Stimulated activated CD4-positive, alpha-beta T cell treated with anti-CD3 and anti-CD28 coated beads, Interleukin-1b, Interleukin-23, amount 100 ng/mL, for 1 hour (primary cell): Measurements from ENCODE around the gene SDC3.
"Not testable (repeated sequence)": the region's sequence is repeated elsewhere in the genome, so short reads cannot be mapped to it uniquely, and the experiment has no call there.

Source experiments
- DNase-seq, 2 donors: peaks; one replicate each; pipeline ENCODE4 v3.0.0-alpha.2; 2020; ENCODE audit warnings: low read depth in 2 of 2

Gene SDC3

GRCh38 chr1:30908696-30909364 is at the start of gene SDC3:
Gene SDC3 (minus strand): TSS chr1:30908758. CDS start chr1:30908586, 172 bp downstream.
- no peak for DNase-seq

GRCh38 chr1:30957560-30958222 is 49.1 kb upstream of the SDC3 start:
- no peak for DNase-seq

- DNase-seq, result no peak
These were observed 47.0 kb upstream of the SDC3 start for GRCh38 chr1:30955448-30956015.

- DNase-seq, result no peak
These were observed 45.1 kb upstream of the SDC3 start for GRCh38 chr1:30953685-30954084.

- no peak for DNase-seq
These were observed 43.5 kb upstream of the SDC3 start for GRCh38 chr1:30952098-30952497.

- DNase-seq, result no peak
These were observed 42.1 kb upstream of the SDC3 start for GRCh38 chr1:30950700-30951099.

- DNase-seq, result no peak
These were observed 41.5 kb upstream of the SDC3 start for GRCh38 chr1:30950053-30950452.

- not testable (repeated sequence) for DNase-seq
These were observed 40.9 kb upstream of the SDC3 start for GRCh38 chr1:30949487-30949838.

- not testable (repeated sequence) for DNase-seq
These were observed 40.4 kb upstream of the SDC3 start for GRCh38 chr1:30948813-30949486.

- DNase-seq, result no peak
These were observed 39.7 kb upstream of the SDC3 start for GRCh38 chr1:30948278-30948677.

- no peak for DNase-seq
These were observed 38.7 kb upstream of the SDC3 start for GRCh38 chr1:30947212-30947611.

- no peak for DNase-seq
These were observed 33.9 kb upstream of the SDC3 start for GRCh38 chr1:30942326-30942963.

- DNase-seq, result no peak
These were observed 32.0 kb upstream of the SDC3 start for GRCh38 chr1:30940541-30940940.

- DNase-seq, result no peak
These were observed 28.1 kb upstream of the SDC3 start for GRCh38 chr1:30936541-30937171.

- DNase-seq, result not testable (repeated sequence)
These were observed 27.2 kb upstream of the SDC3 start for GRCh38 chr1:30935758-30936157.

GRCh38 chr1:30934613-30935012 is 26.1 kb upstream of the SDC3 start:
- no peak for DNase-seq

- DNase-seq, result no peak
These were observed 25.3 kb upstream of the SDC3 start for GRCh38 chr1:30933874-30934252.

GRCh38 chr1:30930631-30931173 is 22.1 kb upstream of the SDC3 start:
- no peak for DNase-seq

GRCh38 chr1:30929944-30930525 is 21.5 kb upstream of the SDC3 start:
- no peak for DNase-seq

GRCh38 chr1:30929135-30929889 is 20.8 kb upstream of the SDC3 start:
- DNase-seq, result peak in 1 of 2 donors; percentile 33
